ENCODE measurements around the gene CCSAP.

DNA sequence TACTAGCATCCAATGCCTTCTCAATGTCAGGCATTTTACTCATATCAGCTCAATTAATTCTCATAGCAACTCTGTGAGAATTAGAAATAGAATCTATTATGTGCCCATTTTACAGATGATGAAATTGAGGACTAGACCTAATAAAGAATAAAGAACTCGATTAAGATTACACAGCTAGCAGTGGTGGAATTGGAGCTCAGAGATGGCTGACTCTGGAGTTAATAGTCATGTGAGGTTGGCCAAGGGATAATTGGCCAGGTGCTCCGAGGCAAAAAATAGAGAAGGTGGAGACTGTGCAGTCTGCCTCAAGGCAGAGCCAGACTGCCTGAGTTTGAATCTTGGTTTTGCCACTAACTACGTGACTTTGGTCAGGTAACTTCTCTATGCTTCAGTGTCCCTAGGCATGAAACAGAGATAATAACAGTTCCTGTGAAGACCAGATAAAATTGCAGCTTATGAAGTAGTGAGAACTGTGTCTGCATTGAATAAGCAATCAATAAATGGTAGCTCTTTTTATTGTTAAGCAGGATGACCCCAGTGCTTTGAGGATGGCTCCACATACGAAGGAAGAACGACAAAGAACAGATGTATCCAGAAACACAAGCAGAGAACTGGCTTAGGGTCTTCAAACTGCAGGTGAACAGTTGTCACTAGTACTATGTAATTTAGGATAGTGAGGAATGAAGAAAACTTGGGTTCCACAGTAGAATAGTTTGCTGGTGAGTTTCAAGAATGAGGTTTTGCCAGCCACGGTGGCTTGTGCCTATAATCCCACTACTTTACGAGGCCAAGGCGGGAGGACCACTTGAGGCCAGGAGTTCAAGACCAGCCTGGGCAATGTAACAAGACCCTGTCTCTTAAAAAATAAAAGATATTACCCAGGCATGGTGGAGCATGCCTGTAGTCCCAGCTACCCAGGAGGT is 6.9 kb upstream of the CCSAP start:
- TF ChIP-seq CTCF (conservative IDR thresholded peaks at IDR 0.05; ENCODE audit: low read depth, low read length) (no peak), EZH2 (IDR thresholded peaks at IDR 0.05; ENCODE audit: low read length, unreplicated experiment) (no peak)
